GM21786 (cell line): Measurements from ENCODE around the gene CYS1.
"Not testable (repeated sequence)": the region's sequence is repeated elsewhere in the genome, so short reads cannot be mapped to it uniquely, and the experiment has no call there.

Experiments
- ATAC-seq: cut with Tn5 transposase; IDR thresholded peaks from one replicate; pipeline ENCODE4 v1.9.1; 2021; ENCODE audit not compliant: unreplicated experiment

The CYS1 gene

DNA sequence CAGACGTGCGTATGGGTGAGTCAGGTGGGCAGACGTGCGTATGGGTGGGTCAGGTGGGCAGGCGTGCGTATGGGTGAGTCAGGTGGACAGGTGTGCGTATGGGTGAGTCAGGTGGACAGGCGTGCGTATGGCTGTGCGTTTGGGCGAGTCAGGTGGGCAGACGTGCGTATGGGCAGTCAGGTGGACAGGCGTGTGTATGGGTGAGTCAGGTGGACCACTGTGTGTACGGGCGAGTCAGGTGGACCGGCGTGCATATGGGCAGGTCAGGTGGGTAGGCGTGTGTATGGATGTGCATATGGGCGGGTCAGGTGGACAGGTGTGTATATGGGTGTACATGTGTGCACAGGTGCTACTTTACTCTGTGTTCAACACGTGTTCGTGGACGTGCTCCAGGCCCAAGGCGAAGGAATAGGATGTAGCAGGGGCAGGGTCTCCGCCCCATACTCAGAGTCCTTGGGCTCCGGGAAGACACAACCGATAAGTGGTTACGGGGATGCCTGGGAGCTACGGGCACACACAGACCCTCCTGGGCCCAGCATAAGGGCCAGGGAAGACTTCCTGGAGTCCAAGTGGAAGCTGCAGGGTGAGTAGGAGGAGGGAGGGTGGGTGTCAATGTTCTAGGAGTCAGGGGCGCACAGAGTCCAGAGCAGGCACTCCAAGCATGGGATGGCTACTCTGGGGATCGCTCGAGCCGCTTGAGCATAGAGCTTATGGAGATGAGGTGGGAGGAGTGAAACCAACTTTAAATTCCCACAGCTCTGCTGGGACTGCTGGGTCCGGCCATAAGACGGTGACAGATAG lies 64.0 kb downstream of the CYS1 start:
- ATAC-seq = no peak

DNA sequence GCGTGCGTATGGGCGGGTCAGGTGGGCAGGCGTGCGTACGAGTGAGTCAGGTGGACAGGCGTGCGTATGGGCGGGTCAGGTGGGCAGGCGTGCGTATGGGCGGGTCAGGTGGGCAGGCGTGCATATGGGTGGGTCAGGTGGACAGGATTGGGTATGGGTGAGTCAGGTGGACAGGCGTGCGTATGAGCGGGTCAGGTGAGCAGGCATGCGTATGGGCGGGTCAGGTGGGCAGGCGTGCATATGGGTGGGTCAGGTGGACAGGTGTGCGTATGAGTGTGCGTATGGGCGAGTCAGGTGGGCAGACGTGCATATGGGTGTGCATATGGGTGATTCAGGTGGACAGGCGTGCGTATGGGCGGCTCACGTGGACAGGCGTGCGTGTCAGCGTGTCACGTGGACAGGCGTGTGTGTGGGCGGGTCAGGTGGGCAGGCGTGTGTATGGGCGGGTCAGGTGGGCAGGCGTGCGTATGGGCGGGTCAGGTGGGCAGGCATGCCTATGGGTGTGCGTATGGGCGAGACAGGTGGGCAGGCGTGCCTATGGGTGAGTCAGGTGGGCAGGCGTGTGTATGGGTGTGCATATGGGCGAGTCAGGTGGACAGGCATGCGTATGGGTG lies 64.7 kb downstream of the CYS1 start:
- not testable (repeated sequence) for ATAC-seq

DNA sequence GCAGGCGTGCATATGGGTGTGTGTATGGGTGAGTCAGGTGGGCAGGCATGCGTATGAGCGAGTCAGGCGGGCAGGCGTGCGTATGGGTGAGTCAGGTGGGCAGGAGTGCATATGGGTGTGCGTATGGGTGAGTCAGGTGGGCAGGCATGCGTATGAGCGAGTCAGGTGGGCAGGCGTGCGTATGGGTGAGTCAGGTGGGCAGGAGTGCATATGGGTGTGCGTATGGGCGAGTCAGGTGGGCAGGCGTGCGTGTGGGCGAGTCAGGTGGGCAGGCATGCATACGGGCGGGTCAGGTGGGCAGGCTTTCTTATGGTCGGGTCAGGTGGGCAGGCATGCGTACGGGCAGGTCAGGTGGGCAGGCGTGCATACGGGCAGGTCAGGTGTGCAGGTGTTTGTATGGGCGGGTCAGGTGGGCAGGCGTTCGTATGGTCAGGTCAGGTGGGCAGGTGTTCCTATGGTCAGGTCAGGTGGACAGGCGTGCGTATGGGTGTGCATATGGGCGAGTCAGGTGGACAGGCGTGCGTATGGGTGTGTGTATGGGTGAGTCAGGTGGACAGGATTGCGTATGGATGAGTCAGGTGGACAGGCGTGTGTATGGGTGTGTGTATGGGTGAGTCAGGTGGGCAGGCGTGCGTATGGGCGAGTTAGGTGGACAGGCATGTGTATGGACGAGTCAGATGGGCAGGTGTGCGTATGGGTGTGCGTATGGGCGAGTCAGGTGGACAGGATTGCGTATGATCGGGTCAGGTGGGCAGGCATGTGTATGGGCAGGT lies 65.6 kb downstream of the CYS1 start:
- no peak for ATAC-seq

DNA sequence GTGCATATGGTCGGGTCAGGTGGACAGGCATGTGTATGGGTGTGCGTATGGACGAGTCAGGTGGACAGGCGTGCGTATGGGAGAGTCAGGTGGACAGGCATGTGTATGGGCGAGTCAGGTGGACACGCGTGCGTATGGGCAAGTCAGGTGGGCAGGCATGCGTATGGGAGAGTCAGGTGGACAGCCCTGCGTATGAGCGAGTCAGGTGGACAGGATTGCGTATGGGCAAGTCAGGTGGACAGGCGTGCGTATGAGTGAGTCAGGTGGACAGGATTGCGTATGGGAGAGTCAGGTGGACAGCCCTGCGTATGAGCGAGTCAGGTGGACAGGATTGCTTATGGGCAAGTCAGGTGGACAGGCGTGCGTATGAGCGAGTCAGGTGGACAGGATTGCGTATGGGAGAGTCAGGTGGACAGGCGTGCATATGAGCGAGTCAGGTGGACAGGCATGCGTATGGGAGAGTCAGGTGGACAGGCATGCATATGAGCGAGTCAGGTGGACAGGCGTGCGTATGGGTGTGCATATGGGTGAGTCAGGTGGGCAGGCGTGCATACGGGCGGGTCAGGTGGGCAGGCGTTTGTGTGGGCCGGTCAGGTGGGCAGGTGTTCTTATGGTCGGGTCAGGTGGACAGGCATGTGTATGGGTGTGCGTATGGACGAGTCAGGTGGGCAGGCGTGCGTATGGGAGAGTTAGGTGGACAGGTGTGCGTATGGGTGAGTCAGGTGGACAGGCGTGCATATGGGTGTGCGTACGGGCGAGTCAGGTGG lies 66.4 kb downstream of the CYS1 start:
- not testable (repeated sequence) for ATAC-seq

DNA sequence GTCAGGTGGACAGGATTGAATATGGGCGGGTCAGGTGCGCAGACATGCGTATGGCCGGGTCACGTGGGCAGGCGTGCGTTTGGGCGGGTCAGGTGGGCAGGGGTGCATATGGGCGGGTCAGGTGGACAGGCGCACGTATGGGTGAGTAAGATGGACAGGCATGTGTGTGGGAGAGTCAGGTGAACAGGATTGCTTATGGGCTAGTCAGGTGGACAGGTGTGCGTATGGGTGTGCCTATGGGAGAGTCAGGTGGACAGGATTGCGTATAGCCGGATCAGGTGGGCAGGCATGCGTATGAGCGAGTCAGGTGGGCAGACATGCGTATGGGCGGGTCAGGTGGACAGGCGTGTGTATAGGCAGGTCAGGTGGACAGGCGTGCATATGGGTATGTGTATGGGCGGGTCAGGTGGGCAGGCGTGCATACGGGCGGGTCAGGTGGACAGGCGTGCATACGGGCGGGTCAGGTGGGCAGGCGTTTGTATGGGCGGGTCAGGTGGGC lies 67.2 kb downstream of the CYS1 start:
- no peak for ATAC-seq

DNA sequence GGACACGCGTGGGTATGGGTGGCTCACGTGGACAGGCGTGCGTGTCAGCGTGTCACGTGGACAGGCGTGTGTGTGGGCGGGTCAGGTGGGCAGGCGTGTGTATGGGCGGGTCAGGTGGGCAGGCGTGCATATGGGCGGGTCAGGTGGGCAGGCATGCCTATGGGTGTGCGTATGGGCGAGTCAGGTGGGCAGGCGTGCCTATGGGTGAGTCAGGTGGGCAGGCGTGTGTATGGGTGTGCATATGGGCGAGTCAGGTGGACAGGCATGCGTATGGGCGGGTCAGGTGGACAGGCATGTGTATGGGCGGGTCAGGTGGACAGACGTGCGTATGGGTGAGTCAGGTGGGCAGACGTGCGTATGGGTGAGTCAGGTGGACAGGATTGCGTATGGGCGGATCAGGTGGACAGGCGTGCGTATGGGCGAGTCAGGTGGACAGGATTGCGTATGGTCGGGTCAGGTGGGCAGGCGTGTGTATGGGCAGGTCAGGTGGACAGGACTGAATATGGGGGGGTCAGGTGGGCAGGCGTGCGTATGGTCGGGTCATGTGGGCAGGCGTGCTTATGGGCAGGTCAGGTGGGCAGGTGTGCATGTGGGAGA lies 67.7 kb downstream of the CYS1 start:
- not testable (repeated sequence) for ATAC-seq

DNA sequence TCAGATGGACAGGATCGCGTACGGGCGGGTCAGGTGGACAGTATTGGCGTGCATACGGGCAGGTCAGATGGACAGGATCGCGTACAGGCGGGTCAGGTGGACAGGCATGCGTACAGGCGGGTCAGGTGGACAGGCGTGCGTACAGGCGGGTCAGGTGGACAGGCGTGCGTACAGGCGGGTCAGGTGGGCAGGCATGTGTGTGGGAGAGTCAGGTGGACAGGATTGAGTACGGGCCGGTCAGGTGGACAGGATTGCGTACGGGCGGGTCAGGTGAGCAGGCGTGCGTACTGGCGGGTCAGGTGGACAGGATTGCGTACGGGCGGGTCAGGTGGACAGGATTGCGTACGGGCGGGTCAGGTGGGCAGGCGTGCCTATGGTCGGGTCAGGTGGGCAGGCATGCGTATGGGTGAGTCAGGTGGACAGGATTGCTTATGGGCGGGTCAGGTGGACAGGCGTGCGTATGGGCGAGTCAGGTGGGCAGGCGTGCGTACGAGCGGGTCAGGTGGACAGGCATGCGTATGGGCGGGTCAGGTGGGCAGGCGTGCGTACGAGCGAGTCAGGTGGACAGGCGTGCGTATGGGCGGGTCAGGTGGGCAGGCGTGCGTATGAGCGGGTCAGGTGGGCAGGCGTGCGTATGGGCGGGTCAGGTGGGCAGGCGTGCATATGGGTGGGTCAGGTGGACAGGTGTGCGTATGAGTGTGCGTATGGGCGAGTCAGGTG lies 68.4 kb downstream of the CYS1 start:
- ATAC-seq = not testable (repeated sequence)

DNA sequence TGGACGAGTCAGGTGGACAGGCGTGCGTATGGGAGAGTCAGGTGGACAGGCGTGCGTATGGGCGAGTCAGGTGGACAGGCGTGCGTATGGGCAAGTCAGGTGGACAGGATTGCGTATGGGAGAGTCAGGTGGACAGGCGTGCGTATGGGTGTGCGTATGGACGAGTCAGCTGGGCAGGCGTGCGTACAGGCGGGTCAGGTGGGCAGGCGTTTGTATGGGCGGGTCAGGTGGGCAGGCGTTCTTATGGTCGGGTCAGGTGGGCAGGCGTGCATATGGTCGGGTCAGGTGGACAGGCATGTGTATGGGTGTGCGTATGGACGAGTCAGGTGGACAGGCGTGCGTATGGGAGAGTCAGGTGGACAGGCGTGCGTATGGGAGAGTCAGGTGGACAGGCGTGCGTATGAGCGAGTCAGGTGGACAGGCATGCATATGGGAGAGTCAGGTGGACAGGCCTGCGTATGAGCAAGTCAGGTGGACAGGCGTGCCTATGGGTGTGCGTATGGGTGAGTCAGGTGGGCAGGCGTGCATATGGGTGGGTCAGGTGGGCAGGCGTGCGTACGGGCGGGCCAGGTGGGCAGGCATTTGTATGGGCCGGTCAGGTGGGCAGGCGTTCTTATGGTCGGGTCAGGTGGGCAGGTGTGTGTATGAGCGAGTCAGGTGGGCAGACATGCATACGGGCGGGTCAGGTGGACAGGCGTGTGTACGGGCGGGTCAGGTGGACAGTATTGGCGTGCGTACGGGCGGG lies 69.2 kb downstream of the CYS1 start:
- not testable (repeated sequence) for ATAC-seq

DNA sequence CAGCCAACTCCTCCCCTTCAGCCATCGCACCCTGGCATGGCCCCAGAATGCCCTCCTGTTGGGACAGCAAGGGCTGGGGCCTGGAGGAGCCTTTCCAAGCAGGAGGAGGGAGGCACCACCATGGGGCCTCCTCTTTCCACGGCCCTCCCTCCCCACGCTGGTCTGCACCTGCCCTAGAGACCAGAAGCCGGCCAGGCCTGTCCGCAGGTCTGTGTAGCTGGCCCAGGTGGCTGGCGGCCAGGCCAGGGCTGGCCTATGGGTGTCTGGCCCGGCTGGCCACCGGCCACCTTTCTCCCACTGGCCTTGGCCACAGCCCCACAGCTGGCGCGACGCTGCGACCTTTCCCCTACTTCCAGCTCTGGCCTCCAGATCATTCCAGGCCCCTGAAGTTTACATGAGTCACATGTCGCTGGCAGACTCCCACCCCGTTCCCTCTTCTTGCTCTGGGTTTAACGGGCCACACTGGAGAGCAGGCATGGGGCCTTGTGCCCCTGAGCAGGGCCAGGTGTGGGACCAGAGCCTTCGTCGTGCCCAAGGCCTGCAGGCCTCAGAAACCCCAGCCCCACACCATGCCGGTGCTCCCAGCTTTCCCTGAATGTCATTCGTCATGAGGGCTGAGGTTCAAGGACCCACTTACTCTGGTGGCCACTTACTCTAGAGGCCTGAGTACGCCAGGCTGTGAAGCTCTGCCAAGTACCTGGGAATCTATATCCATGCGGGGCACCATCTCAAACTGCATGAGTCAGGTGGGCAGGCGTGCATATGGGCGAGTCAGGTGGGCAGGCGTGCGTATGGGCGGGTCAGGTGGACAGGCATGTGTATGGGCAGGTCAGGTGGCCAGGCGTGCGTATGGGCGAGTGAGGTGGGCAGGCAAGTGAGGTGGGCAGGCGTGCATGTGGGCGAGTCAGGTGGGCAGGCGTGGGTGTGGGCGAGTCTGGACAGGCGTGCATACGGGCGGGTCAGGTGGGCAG lies 70.1 kb downstream of the CYS1 start:
- no peak for ATAC-seq

DNA sequence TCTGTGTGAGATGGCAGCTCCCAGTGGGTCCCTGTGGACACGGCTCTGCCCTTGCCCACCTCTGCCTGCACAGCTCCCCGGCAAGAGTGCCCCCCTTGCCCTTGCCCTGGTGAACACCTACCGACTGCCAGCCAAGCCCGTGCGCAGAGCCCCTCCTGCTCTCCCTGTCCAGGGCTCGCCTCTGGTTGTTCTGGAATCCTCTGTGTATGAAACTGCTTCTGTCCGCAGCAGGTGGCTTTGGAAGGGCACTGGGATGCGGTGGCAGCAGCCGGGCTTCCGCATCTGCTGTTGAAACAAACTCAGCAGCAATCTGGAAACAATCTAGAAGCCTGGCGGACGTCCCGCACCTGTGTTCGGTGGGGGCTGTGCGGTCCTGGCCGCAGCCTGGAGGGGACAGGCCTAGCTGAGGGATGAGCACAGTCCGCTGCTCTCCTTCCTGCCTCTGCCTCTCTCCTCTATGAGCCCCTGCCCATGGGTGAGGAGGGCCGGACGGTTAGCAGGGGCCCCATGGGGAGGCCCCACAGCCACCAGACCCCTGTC lies 70.9 kb downstream of the CYS1 start:
- ATAC-seq = no peak

DNA sequence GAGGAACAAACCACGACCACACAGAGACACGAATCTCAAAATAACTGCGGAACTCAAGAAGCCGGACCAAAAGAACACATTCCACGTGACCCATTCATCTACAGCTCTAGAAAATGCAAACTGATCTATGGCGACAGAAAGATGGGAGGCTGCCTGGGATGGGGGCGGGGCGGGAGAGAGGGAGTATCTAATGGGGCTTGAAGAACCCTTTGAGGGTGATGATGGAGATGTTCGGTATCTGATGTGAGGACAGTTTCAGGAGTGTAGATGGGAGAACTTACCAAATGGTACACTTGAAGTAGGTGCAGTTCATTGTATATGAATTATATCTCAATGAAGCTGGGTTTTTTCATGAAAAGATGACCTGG lies 71.4 kb downstream of the CYS1 start:
- no peak for ATAC-seq

DNA sequence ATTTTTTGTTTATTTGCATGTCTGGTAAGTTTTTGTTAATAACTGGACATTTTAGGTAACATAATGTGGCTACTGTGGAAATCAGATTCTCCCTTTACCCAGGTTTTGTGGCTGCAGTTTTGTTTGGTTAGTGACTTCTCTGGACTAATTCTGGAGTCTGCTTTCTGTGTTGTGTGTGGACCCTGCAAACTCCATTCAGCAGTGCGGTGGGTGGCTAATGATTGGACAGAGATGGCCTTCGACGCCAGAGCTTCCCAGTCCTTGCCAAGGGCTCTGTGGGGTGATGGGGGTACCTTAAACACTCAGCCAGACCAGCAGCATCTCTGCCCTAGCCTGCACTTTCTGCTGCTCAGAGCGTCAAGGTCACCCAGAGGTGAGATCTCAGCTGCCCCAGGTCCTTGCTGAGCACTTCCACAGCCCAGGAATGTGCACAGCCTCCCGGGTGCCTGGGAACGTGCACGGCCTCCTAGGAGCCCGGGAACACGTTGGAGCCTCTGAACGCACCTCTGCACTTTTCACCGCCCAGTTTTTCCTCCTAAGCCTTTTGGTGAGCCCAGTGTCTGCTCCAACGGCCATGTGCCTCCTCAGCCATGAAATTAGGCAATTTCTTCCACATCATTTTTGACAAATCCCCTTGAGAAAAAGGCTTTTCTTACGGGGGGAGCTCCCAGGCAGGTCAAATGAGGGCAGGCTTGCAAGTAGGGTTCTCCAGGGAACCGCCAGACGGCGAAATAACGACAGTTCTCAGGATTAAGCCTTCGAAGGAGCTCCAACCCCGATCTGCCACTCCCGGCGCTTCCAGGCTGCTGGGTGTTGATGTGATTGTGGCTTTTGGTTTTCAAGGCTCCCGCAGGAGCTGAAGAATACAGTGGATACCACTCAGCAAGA lies 72.0 kb downstream of the CYS1 start:
- no peak for ATAC-seq

DNA sequence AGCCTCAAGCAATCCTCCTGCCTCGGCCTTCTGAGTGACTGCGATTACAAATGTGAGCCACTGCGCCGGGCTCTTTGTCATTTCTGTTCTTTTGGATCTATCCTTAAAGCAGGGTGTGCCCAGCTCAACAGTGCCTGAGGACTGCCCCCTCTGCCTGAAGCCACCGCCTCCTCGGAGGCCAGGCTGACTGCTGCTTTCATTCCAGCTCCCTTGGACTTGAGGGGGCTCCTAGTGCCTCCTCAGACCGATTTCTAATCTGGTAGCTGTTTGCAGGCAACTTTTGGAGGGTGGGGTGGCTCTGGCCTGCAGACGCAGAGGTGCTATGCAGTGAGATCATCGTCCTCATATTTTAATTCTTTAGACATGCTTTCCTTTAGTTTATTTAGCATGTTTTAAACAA lies 72.8 kb downstream of the CYS1 start:
- no peak for ATAC-seq
